Ectodermal cell (in vitro differentiated cells): Measurements from ENCODE around the gene IQGAP3.

Experiments
- H3K27ac ChIP-seq: 2 replicates; pipeline ENCODE4 v1.7.0; 2013; ENCODE audit warnings: mild to moderate bottlenecking, low read depth, low read length; ENCODE audit not compliant: insufficient read depth, poor library complexity, severe bottlenecking
- H3K27me3 ChIP-seq: 2 replicates; pipeline ENCODE4 v1.7.0; 2013; ENCODE audit warnings: mild to moderate bottlenecking, low read length; ENCODE audit not compliant: insufficient read depth, control insufficient read depth, poor library complexity, severe bottlenecking
- H3K36me3 ChIP-seq: one replicate; pipeline ENCODE4 v1.7.0; 2013; ENCODE audit warnings: low read length; ENCODE audit not compliant: control insufficient read depth, insufficient read depth
- H3K4me1 ChIP-seq: one replicate; pipeline ENCODE4 v1.7.0; 2013; ENCODE audit warnings: low read length; ENCODE audit not compliant: control insufficient read depth, insufficient read depth
- H3K4me3 ChIP-seq: 2 replicates; pipeline ENCODE4 v1.7.0; 2013; ENCODE audit warnings: low read depth, low read length, control low read depth; ENCODE audit not compliant: insufficient read depth
- H3K9me3 ChIP-seq: 2 replicates; pipeline ENCODE4 v1.7.0; 2013; ENCODE audit warnings: mild to moderate bottlenecking, low read length, moderate library complexity; ENCODE audit not compliant: control insufficient read depth
- WGBS, 2 experiments: methylation state at CpG; one replicate each; pipeline ENCODE4 v1.1.7; 2013; ENCODE audit warnings: missing lambda C conversion rate in 2 of 2; 5-methylcytosine and 5-hydroxymethylcytosine counted together

IQGAP3 gene

DNA sequence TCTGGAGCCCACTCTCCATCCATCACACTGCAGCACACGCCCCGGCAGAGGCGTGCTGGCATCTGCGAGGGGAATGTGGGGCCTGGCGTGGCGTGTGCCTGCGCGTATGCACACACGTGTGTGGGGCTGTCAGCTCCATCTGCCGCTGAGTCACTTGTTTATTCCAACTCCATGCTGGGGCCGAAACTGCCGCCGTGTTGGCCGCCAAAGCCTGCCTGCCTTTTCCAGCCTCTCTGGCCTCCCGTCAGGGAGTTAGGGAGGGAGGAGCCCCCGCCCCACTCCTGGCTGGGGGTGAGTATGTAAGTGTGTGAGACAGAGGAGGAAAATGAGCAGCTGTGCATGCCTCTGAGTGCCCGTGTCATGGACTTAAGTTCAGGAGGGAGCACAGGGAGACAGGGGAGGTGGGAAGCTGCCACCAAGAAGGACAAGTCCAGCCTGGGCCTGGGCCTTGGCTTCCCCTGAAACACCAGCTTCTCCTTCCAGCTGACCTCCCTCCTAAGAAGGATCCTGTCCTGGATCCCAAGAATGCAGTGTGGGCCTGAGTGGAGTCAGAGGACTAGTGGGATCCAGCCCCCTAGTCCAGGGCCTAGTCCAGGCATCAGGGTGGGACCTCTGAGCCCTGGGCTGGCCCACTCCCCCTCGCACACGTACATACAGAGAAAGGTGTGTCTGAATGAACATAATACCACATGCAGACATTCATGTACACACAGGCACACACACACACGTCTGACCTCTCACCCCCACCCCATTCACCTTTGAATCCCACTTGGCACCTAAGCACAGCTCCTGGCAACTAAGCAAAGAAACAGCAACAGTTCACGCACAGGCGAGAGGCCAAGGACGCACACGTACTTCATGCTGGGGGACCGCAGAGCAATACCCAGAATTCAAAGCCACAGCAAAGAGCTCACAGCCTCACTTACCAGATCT lies 96.5 kb downstream of the IQGAP3 start:
- Histone ChIP-seq H3K27me3 (no peaks in the 10 kb centered on the region), H3K27ac (no peak overlapping the region), H3K4me1 (no peaks in the 10 kb centered on the region), H3K4me3 (no peak overlapping the region), H3K36me3 (peaks cover 7% of the 10 kb centered on the region), H3K9me3 (no peaks in the 10 kb centered on the region)
- WGBS, 2 experiments, result 93 to 94% methylated on average over 25 of the region's 25 CpGs
